Liver (tissue), 9 donors: ENCODE measurements around the gene GIMAP7. TPM values are rescaled to one million over a fixed set of nuclear protein-coding genes. Genes with fewer than 3 reads are reported as not detected.

Experiments
- DNase-seq: peaks from one replicate; pipeline ENCODE4 v3.0.0-alpha.2; 2017; ENCODE audit warnings: low spot score
- H3K27ac ChIP-seq, 2 donors: one replicate each; pipeline ENCODE4 v1.7.0; 2013; ENCODE audit warnings: inconsistent platforms in 2 of 2, low read length in 2 of 2, control low read depth in 1 of 2, low read depth in 1 of 2, mild to moderate bottlenecking in 1 of 2
- H3K27me3 ChIP-seq, 4 donors: one replicate each; pipeline versions ENCODE4 v1.6.1 to v1.7.0; 2013; ENCODE audit warnings: low read length in 3 of 4, inconsistent platforms in 1 of 4, mild to moderate bottlenecking in 1 of 4, moderate library complexity in 1 of 4; ENCODE audit not compliant: control insufficient read depth in 4 of 4, insufficient read depth in 4 of 4
- H3K36me3 ChIP-seq, 4 donors: one replicate each; pipeline versions ENCODE4 v1.6.1 to v1.7.0; 2013; ENCODE audit warnings: low read length in 3 of 4, mild to moderate bottlenecking in 3 of 4, low read depth in 1 of 4, moderate library complexity in 1 of 4; ENCODE audit not compliant: control insufficient read depth in 4 of 4, insufficient read depth in 3 of 4
- H3K4me1 ChIP-seq, 4 donors: one replicate each; pipeline versions ENCODE4 v1.6.1 to v1.7.0; 2013; ENCODE audit warnings: low read length in 3 of 4, mild to moderate bottlenecking in 3 of 4, moderate library complexity in 1 of 4; ENCODE audit not compliant: control insufficient read depth in 4 of 4, insufficient read depth in 4 of 4
- H3K4me3 ChIP-seq, 3 donors: one replicate each; pipeline versions ENCODE4 v1.6.1 to v1.7.0; 2013; ENCODE audit warnings: low read length in 3 of 3, control low read depth in 1 of 3, low read depth in 1 of 3, mild to moderate bottlenecking in 1 of 3
- H3K9ac ChIP-seq, 2 donors: one replicate each; pipeline ENCODE4 v1.7.0; 2013; ENCODE audit warnings: low read length in 2 of 2, mild to moderate bottlenecking in 2 of 2, moderate library complexity in 2 of 2, control low read depth in 1 of 2, low read depth in 1 of 2
- H3K9me3 ChIP-seq, 4 donors: one replicate each; pipeline versions ENCODE4 v1.6.1 to v1.7.0; 2013; ENCODE audit warnings: low read length in 3 of 4; ENCODE audit not compliant: control insufficient read depth in 4 of 4
- ATF3 ChIP-seq: IDR thresholded peaks from 2 replicates; pipeline ENCODE4 v1.6.1; 2016; ENCODE audit warnings: antibody characterized with exemption
- CTCF ChIP-seq: fragments of 150-350 bp; IDR thresholded peaks from 2 replicates; pipeline ENCODE4 v1.5.1; 2017; ENCODE audit warnings: improper control_type of control experiment, low read depth, low read length; ENCODE audit not compliant: missing input control
- EGR1 ChIP-seq, 2 donors: IDR thresholded peaks; 2 replicates each; pipeline ENCODE4 v1.6.1; 2016 to 2018; ENCODE audit warnings: antibody characterized with exemption in 2 of 2, low read depth in 2 of 2
- FOXA1 ChIP-seq: IDR thresholded peaks from 2 replicates; pipeline ENCODE4 v1.6.1; 2016; ENCODE audit warnings: antibody characterized with exemption
- GABPA ChIP-seq, 2 donors: IDR thresholded peaks in 1 of 2; conservative IDR thresholded peaks in 1 of 2; 2 replicates each; pipeline ENCODE4 v1.6.1; 2016; ENCODE audit warnings: antibody characterized with exemption in 2 of 2, mild to moderate bottlenecking in 1 of 2, moderate library complexity in 1 of 2
- HNF4A ChIP-seq, 2 donors: conservative IDR thresholded peaks; 2 replicates each; pipeline ENCODE4 v1.6.1; 2016; ENCODE audit warnings: antibody characterized with exemption in 2 of 2, mild to moderate bottlenecking in 2 of 2
- HNF4G ChIP-seq: IDR thresholded peaks from 2 replicates; pipeline ENCODE4 v1.6.1; 2016; ENCODE audit warnings: antibody characterized with exemption
- JUND ChIP-seq, 2 donors: IDR thresholded peaks; 2 replicates each; pipeline ENCODE4 v1.6.1; 2016; ENCODE audit warnings: antibody characterized with exemption in 2 of 2
- MAX ChIP-seq: IDR thresholded peaks from 2 replicates; pipeline ENCODE4 v1.6.1; 2016; ENCODE audit warnings: antibody characterized with exemption
- NR2F2 ChIP-seq: IDR thresholded peaks from 2 replicates; pipeline ENCODE4 v1.6.1; 2016; ENCODE audit warnings: antibody characterized with exemption
- REST ChIP-seq: IDR thresholded peaks from 2 replicates; pipeline ENCODE4 v1.6.1; 2016; ENCODE audit warnings: antibody characterized with exemption, mild to moderate bottlenecking
- RXRA ChIP-seq, 2 donors: IDR thresholded peaks; 2 replicates each; pipeline ENCODE4 v1.6.1; 2017 to 2018; ENCODE audit warnings: antibody characterized with exemption in 2 of 2, mild to moderate bottlenecking in 1 of 2
- SP1 ChIP-seq: IDR thresholded peaks from 2 replicates; pipeline ENCODE4 v1.6.1; 2018; ENCODE audit warnings: antibody characterized with exemption, mild to moderate bottlenecking
- TAF1 ChIP-seq: conservative IDR thresholded peaks from 2 replicates; pipeline ENCODE4 v1.6.1; 2016; ENCODE audit warnings: antibody characterized with exemption, mild to moderate bottlenecking
- WGBS: extraction: QIAGEN DNeasy Blood & Tissue Kit; methylation state at CpG from one replicate; pipeline ENCODE4 v1.1.7; 2013; 5-methylcytosine and 5-hydroxymethylcytosine counted together
- polyA plus RNA-seq, 2 donors: library from polyadenylated mRNA; stranded (reverse) in 1 of 2; unstranded in 1 of 2; fragments of 200-250 nt in 1 of 2; fragments of >200 nt in 1 of 2; fragmentation: Nextera tagmentation in 1 of 2; extraction: Ambion mirVana in 1 of 2; gene quantifications; one replicate each; pipeline versions ENCODE4 v1.2.1 to v1.2.3, GENCODE V29; 2013 to 2015
- total RNA-seq, 2 donors: library from RNA; depleted of rRNA; stranded (reverse); fragments of >200 nt; gene quantifications; one replicate each; pipeline ENCODE4 v1.2.3, GENCODE V29; 2014
- donor health status: healthy.
- donor health status: healthy.
- donor health status: healthy.
- donor health status: healthy.
- donor health status: healthy.

The GIMAP7 gene
- total and polyA plus RNA-seq, 4 donors = 4.8 to 12.8 (median 10.5) TPM

- Histone ChIP-seq H3K27ac (no peak overlapping the region), H3K36me3 (no peaks in the 10 kb centered on the region), H3K9me3 (peaks cover 0 to 7% (median 2%) of the 10 kb centered on the region in 4 donors), H3K4me3 (no peak overlapping the region), H3K27me3 (peaks cover 0 to 2% (median 0%) of the 10 kb centered on the region in 4 donors), H3K4me1 (no peaks in the 10 kb centered on the region), H3K9ac (no peak overlapping the region)
- no peak for DNase-seq
- WGBS = 57% methylated on average over 4 of the region's 4 CpGs
- TF ChIP-seq CTCF (no peak), MAX (peak; percentile 19), HNF4G (no peak), ATF3 (no peak), EGR1 (IDR thresholded peaks at IDR 0.05; ENCODE audit: low read depth in 2 of 2) (no peak), JUND (IDR thresholded peaks at IDR 0.05) (no peak), FOXA1 (no peak)
Measured at GRCh38 chr7:150556521-150557138, 42.0 kb downstream of the GIMAP7 start.

- no peak for DNase-seq
- no peaks in the 10 kb centered on the region for H3K4me1 ChIP-seq
- H3K9me3 ChIP-seq = peaks cover 0 to 7% (median 2%) of the 10 kb centered on the region in 4 donors
- H3K27ac ChIP-seq = no peak overlapping the region
- TF ChIP-seq CTCF (no peak), TAF1 (no peak), SP1 (no peak), MAX (no peak)
- no peaks in the 10 kb centered on the region for H3K27me3 ChIP-seq
- no peaks in the 10 kb centered on the region for H3K36me3 ChIP-seq
- H3K4me3 ChIP-seq = no peak overlapping the region
- no peak overlapping the region for H3K9ac ChIP-seq
- WGBS = 82% methylated on average over 1 of the region's 1 CpG
Measured at GRCh38 chr7:150560486-150560885, 45.8 kb downstream of the GIMAP7 start.

- Histone ChIP-seq H3K9me3 (peaks cover 0 to 7% (median 2%) of the 10 kb centered on the region in 4 donors), H3K36me3 (no peaks in the 10 kb centered on the region), H3K9ac (no peak overlapping the region), H3K27ac (no peak overlapping the region), H3K4me1 (no peaks in the 10 kb centered on the region), H3K27me3 (no peaks in the 10 kb centered on the region), H3K4me3 (no peak overlapping the region)
- no peak for DNase-seq
- 73% methylated on average over 2 of the region's 2 CpGs for WGBS
- TF ChIP-seq EGR1 (IDR thresholded peaks at IDR 0.05; ENCODE audit: low read depth in 2 of 2) = no peak
- TF ChIP-seq FOXA1 = no peak
- TF ChIP-seq HNF4G = no peak
- TF ChIP-seq CTCF = no peak
- TF ChIP-seq GABPA (IDR thresholded peaks at IDR 0.05 in 1 of 2, conservative IDR thresholded peaks at IDR 0.05 in 1 of 2) = no peak
- no peak for TF ChIP-seq JUND (IDR thresholded peaks at IDR 0.05)
- TF ChIP-seq REST = no peak
- TF ChIP-seq SP1 = no peak
- TF ChIP-seq ATF3 = no peak
- no peak for TF ChIP-seq HNF4A (conservative IDR thresholded peaks at IDR 0.05)
- no peak for TF ChIP-seq RXRA (IDR thresholded peaks at IDR 0.05)
- no peak for TF ChIP-seq NR2F2
Measured at GRCh38 chr7:150562919-150563318, 48.2 kb downstream of the GIMAP7 start.
